ENCODE measurements around the gene PDE6A.
"Not testable (repeated sequence)": the region's sequence is repeated elsewhere in the genome, so short reads cannot be mapped to it uniquely, and the experiment has no call there.

PDE6A gene

DNA sequence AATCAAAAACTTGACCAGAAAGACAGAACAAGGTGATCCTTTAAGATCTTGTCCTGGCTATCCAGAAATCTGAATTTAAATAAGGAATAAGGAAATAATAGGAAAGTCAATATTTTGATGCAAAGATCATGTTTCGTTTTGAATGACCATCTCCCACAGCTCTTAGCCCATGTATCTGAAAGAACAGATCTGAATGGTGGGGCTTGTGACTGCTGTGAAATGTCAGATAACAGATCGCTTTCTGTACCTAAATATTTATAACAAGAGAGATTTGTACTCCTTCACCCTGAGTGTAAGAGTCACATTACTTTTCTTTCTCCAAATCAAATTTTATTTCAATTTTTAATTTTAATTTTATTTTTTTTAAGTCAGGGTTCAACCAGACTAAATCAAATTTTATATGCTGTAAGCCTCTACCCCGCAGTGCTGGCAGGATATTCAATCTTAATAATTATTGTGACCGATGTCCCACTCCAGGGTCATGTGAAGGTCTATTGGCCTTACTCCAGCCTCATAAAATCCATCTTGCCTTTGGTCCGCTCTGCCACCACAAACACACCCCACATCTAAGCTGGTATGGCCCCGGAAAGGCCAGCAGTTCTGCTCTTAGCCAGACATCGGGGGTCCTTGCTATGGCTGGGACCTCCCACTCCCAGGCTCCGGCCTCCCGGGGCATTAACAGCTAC is 9.0 kb upstream of the PDE6A start:
- DNase-seq = no peak

DNA sequence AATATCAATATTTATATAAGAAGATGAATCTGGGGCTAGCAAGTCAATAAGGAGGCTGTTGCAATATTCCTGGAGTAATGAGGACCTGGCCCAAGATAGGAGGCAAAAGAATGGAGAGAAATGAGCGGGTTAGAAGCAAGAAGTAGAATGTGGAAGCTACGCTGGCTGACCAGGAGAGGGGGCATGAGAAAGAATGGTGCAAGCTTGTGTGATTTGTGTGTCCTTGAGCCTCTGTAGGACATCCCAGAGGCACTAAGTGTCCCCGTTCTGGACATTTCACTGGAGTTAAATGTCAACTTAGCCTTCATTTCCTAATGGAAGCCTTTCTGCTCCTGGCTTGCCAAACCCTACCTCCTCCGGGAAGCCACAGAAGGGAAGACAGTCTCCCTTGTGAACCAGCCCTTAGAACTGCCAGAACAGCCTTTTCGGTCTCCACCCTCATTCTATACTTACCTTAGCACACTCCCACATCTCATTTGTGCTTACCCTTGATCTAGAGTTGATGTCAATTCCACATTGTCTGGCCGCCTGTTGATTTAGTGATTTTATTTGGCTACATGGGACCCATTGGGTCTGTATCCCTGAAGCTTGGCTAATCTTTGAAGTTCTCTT is 6.7 kb upstream of the PDE6A start:
- DNase-seq = no peak

DNA sequence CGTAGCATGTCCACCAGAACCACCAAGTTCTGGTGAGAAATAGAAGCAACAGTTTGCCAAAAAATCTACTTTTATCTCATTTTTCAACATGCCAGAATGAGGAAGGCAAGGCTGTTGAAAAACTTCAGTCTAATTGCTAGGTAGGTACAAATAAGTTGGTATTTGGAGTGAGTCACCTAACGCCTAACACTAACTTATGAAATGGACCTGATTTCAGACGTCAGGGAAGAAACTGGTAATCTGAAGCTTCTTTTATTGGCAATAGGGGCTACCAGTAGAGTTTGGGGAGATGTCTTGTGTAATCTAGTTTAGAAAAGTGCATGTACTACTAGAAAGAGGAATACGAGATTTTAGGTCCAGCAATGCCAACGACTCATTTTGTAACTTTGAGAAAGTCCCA is 4.4 kb upstream of the PDE6A start:
- DNase-seq = no peak

- no peak for DNase-seq
These were observed 1.5 kb upstream of the PDE6A start for GRCh38 chr5:149946118-149946517.

GRCh38 chr5:149943177-149943949 is 1.2 kb downstream of the PDE6A start:
- DNase-seq = not testable (repeated sequence)

GRCh38 chr5:149942741-149943169 is 1.8 kb downstream of the PDE6A start:
- not testable (repeated sequence) for DNase-seq

- no peak for DNase-seq
These were observed 2.4 kb downstream of the PDE6A start for GRCh38 chr5:149942199-149942598.

DNA sequence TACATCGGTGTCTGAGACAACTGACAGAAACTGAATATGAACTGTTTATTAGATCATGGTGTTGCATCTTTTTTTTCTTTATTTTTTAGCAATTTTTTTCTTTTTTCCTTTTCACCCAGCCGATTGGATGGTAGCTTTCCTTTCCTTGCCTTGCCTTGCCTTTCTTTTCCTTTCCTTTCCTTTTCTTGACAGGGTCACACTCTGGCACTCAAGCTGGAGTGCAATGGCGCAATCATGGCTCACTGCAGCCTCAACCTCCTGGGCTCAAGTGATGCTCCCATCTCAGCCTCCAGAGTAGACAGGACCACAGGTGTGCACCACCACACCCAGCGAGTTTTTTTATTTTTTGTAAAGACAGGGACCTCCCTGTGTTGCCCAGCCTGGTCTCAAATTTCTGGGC is 2.8 kb downstream of the PDE6A start:
- no peak for DNase-seq

DNA sequence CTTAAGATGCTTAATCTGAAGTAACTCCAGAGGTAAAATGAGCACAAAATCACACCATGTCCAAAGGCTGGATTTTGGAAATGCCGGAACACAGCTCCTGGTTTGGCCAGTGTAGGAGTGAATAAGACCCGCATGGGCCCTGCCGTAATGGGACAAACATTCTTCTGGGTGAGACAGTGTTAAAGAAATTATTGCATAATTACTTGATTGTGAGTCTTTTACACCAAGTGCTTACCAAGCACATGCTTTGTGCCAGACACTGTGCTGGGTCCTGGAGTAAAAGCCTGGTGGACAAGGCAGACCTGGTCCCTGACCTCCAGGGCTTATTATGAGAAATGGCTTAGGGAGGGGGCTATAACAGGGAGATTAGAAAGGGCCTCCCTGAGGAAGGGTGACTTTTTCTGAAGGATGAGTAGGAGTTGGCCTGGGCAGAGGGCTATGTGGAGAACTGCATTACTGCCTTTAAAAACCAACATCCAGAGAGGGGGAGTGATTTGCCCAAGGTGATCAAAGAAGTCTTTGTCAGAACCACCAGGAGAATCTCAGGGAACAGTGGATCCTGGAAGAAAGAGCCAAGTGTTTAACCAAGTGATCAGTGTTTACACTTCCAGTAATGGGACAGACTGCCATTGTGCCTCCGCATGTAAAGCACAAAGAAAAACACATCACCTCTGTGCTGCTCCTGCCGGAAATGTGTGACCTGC is 3.5 kb downstream of the PDE6A start:
- DNase-seq = no peak

DNA sequence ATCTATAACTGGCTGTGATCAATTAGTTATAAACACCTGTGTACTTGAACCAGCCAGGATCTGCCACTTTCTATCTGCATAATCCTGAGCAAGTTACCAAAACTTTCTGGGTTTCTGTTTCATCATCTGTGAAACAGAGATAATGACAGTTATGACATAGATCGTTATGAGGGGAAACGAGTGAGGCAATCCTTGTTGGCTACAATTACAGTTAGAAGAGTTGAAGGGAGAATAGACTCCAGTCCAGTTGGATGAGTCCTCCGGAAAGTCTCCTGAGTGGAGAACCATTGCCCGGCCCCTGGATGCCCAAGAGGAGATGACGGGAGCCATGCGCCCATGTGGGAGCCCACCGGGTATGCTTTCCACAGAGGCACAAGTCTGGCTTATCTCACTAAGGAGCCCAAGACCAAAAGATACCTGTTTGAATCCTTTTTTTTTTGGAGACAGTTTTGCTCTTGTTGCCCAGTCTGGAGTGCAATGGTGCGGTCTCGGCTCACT is 4.5 kb downstream of the PDE6A start:
- no peak for DNase-seq

- DNase-seq = no peak
These were observed 5.0 kb downstream of the PDE6A start for GRCh38 chr5:149939546-149939945.

DNA sequence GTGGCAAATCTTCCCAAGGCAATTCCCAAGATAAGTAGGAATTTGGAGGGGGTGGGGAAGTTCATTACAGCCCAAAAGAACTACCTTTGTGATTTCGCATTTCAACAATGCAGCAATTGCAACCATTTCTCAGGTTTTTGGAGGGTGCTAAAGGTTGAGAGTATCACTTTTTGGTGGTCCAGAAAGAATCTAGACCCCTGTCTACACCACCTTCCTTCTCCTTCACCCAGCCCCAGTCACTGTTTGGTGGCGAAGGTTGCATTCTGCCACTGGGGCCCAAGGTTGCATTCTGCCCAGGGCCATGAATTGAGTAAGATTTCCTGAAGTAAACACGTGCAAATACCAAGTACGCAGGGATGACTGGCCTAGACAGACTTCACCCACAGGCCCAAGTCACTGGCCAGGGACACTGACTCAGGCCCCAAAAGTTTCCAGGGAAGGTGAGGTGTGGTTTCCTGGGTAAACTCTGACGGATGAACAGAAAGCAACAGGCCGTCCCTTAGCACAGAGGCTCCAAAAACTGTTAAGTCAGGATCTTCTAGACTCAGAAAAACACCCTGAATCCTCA is 5.7 kb downstream of the PDE6A start:
- DNase-seq = no peak

GRCh38 chr5:149938279-149938678 is 6.3 kb downstream of the PDE6A start:
- DNase-seq = no peak

- DNase-seq = no peak
These were observed 7.0 kb downstream of the PDE6A start for GRCh38 chr5:149937610-149938009.

- DNase-seq = no peak
These were observed 7.9 kb downstream of the PDE6A start for GRCh38 chr5:149936700-149937091.

- no peak for DNase-seq
These were observed 8.4 kb downstream of the PDE6A start for GRCh38 chr5:149936044-149936699.

DNA sequence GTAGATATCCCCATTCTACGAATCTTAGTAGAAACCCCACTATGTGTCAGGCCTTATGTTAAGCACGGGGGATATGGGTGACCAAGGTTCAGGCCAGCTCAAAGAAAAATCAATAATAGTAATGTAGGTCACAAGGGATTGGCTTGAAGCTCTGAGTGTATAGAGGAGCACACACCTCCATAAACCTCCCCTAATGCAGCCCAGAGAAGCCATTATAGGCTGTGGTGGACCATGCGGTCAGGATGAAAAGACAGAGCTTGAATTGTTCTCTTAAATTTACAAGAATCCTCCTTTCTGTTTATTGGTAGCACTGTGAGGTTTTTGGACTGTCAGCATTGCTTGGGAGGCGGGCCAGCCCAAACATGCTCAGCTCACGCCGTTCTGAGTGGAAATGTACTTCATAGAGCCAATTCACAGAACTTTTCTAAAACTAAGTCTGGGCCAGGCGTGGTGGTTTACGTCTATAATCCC is 9.1 kb downstream of the PDE6A start:
- DNase-seq = no peak

DNA sequence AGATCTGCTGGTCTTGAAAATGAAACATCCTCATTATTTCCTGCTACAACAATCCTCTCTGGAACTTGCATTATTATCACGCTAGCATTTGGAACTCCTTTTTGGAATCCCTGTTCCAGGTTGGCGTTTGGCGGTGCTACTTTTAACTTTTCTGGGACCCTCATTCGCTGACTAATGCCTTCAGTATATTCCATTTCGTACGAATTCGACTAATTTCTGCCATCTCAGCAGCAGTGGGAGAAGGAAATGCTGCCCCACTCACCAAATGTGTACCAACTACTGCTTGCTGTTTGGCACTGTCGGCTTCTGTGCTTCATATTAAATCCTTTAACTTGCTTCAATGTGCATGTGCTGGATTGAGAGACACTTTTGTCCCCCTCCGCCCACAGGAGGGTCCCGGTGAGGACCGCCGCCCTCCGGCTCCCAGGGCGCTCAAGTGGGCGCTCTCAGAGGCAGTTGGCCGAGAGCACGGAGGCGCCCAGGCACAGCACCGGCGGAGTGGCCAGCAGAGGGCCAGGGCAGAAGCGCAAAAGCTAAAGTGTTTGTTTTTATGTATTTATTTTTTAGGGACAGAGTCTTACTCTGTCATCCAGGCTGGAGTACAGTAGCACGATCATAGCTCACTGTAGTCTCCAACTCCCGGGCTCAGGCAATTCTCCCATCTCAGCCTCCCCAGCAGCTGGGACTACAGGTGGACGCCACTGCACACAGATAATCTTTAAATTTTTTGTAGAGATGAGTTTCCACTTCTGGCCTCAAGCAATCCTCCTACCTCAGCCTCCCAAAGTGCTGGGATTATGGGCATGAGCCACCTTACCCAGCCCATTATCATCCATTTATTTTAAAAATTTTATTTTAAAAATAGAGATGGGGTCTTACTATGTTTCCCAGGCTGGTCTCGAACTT is 11.9 kb downstream of the PDE6A start:
- no peak for DNase-seq

DNA sequence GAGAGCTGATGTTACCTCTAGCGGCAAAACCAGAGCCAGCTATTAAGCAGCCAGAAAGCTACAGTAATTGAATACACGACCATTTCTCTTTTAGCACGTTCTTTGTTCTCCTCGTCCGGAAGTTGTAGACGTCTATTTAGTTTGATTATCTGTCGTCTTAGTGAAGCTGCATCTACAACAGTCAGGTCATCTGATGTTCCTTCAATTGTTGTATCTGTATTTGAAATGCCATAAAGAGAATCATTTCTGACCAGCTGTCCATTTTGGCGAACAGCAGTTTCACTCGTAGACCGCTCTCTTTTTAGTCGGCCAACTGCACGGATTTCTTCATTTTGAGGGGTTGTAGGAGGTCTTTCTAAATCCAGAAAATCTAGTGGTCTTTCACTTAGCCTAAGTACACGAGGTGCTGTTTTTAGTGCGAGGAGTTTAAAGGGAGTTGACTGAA is 12.6 kb downstream of the PDE6A start:
- no peak for DNase-seq

Data from amygdala (tissue), 56 donors.